Measurements from ENCODE around the gene GDE1.
"Not testable (repeated sequence)": the region's sequence is repeated elsewhere in the genome, so short reads cannot be mapped to it uniquely, and the experiment has no call there.

Gene GDE1

DNA sequence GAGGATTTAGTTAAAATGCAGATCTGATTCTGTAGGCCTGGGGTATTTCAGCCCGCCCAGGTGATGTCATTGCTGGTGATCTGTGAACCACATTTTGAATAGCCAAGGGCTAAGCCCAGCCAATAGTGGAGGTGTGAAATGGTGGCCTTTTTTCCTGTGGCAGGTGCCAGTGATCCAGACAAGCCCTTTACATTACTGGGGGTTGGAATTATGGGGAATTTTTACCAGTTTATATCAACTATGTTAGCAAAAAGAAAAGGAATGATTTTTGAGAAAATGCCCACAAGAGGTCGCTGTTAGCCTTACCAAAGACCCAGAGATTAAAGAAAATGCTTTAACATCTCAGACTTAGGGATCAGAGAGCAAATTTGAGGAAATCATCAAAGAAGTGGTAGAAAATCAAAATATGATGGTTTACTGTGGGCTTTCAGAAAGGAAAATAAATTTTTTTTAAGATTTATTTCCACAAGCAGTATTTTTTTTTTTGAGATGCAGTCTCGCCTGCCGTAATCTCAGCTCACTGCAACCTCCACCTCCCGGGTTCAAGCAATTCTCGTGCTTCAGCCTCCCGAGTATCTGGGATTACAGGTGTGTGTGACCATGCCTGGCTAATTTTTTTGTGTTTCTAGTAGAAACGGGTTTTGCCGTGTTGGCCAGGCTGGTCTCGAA lies 37.5 kb upstream of the GDE1 start:
- TF ChIP-seq, protein P1, sequence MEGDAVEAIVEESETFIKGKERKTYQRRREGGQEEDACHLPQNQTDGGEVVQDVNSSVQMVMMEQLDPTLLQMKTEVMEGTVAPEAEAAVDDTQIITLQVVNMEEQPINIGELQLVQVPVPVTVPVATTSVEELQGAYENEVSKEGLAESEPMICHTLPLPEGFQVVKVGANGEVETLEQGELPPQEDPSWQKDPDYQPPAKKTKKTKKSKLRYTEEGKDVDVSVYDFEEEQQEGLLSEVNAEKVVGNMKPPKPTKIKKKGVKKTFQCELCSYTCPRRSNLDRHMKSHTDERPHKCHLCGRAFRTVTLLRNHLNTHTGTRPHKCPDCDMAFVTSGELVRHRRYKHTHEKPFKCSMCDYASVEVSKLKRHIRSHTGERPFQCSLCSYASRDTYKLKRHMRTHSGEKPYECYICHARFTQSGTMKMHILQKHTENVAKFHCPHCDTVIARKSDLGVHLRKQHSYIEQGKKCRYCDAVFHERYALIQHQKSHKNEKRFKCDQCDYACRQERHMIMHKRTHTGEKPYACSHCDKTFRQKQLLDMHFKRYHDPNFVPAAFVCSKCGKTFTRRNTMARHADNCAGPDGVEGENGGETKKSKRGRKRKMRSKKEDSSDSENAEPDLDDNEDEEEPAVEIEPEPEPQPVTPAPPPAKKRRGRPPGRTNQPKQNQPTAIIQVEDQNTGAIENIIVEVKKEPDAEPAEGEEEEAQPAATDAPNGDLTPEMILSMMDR (IDR thresholded peaks at IDR 0.05; ENCODE audit: insufficient read depth, low read length, poor library complexity, severe bottlenecking) = peak; percentile 58
- no peak overlapping the region for H3K4me3 ChIP-seq (replicated peaks; ENCODE audit: low read depth, low read length)
- no peaks in the 10 kb centered on the region for H3K36me3 ChIP-seq (ENCODE audit: control insufficient read depth, insufficient read depth, low read length)
- DNase-seq (ENCODE audit: extremely low read depth, insufficient read length) = no peak
- no peaks in the 10 kb centered on the region for H3K27me3 ChIP-seq (replicated peaks; ENCODE audit: control insufficient read depth, insufficient read depth, low read length)

GRCh38 chr16:19555938-19556771 lies 34.3 kb upstream of the GDE1 start:
- TF ChIP-seq, protein P1 (IDR thresholded peaks at IDR 0.05; ENCODE audit: insufficient read depth, low read length, poor library complexity, severe bottlenecking) = no peak
- Histone ChIP-seq H3K27me3 (replicated peaks; ENCODE audit: control insufficient read depth, insufficient read depth, low read length) (no peaks in the 10 kb centered on the region), H3K4me3 (replicated peaks; ENCODE audit: low read depth, low read length) (peak overlapping the region; percentile 71), H3K36me3 (ENCODE audit: control insufficient read depth, insufficient read depth, low read length) (no peaks in the 10 kb centered on the region)
- no peak for DNase-seq (ENCODE audit: extremely low read depth, insufficient read length)

DNA sequence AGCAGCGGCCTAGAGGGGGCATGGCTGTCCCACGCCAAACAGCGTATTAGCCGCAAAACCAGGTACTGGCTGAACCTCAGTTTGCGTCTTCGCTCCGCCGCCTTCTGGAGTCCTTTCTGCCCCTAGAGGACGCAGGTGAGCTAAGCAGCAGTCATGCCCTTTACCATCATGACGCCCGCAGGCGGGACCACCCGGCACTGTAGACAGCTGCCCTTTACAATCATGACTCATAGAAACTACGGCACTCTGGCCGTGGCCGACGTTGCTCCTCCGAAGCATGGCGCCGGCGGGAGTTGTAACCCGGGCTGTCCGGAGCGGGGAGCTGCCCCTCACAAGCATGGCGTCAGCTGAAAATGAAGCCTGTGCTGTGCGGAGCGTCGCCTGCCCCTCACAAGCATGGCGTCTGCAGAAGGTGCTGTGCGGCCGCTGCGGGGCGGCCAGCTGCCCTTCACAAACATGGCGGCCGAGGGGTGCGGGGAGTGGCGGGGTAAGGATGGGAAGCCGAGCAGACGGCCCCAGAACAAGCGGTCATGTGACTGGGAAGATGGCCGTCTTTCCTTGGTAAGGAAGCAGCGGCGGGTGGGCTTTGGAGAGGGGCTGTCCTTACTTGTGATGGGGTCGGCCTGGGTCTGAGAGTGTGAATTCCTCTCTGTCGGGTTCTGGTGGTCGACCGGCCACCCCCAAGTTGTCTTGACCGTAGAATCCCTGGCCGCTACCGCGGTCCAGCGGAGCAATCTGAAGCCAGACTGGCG lies 33.5 kb upstream of the GDE1 start, which contains the start of gene VPS35L:
Gene VPS35L (plus strand): TSS at position 518 of the 752 bp plus-strand sequence. CDS start 27 bp downstream, at position 545.
- no peaks in the 10 kb centered on the region for H3K27me3 ChIP-seq (replicated peaks; ENCODE audit: control insufficient read depth, insufficient read depth, low read length)
- H3K4me3 ChIP-seq (replicated peaks; ENCODE audit: low read depth, low read length) = peak within 1 kb of the TSS; percentile 71
- DNase-seq (ENCODE audit: extremely low read depth, insufficient read length) = peak; percentile 98
- TF ChIP-seq, protein P1 (IDR thresholded peaks at IDR 0.05; ENCODE audit: insufficient read depth, low read length, poor library complexity, severe bottlenecking) = peak; percentile 92
- H3K36me3 ChIP-seq (ENCODE audit: control insufficient read depth, insufficient read depth, low read length) = no peaks in the 10 kb centered on the region

DNA sequence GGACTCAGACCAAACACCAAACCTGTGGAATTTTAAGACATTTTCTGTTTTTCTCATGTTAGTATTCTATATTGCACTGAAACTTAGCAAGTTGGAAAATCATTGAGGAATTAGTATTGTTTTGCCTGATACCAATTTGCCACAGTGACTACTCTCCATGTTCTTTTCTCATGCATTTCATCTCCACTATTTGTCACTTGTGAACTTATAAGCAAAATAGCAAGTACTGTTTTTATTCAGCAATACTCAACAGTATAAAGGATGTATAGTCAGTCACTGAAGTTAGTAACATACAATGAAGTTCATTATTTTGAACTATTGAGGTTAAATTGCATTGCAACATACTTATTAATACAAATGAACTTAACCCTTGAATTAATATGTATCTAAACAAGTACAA lies 27.8 kb upstream of the GDE1 start:
- no peak for DNase-seq (ENCODE audit: extremely low read depth, insufficient read length)
- no peaks in the 10 kb centered on the region for H3K27me3 ChIP-seq (replicated peaks; ENCODE audit: control insufficient read depth, insufficient read depth, low read length)
- TF ChIP-seq, protein P1 (IDR thresholded peaks at IDR 0.05; ENCODE audit: insufficient read depth, low read length, poor library complexity, severe bottlenecking) = no peak
- H3K36me3 ChIP-seq (ENCODE audit: control insufficient read depth, insufficient read depth, low read length) = no peaks in the 10 kb centered on the region; the same call in 1 of the 2 replicates
- H3K4me3 ChIP-seq (replicated peaks; ENCODE audit: low read depth, low read length) = no peak overlapping the region

GRCh38 chr16:19548144-19548543 lies 26.2 kb upstream of the GDE1 start:
- no peak for DNase-seq (ENCODE audit: extremely low read depth, insufficient read length)
- Histone ChIP-seq H3K27me3 (replicated peaks; ENCODE audit: control insufficient read depth, insufficient read depth, low read length) (no peaks in the 10 kb centered on the region), H3K4me3 (replicated peaks; ENCODE audit: low read depth, low read length) (no peak overlapping the region), H3K36me3 (ENCODE audit: control insufficient read depth, insufficient read depth, low read length) (no peaks in the 10 kb centered on the region; the same call in none of the 2 replicates)
- TF ChIP-seq, protein P1 (IDR thresholded peaks at IDR 0.05; ENCODE audit: insufficient read depth, low read length, poor library complexity, severe bottlenecking) = no peak

DNA sequence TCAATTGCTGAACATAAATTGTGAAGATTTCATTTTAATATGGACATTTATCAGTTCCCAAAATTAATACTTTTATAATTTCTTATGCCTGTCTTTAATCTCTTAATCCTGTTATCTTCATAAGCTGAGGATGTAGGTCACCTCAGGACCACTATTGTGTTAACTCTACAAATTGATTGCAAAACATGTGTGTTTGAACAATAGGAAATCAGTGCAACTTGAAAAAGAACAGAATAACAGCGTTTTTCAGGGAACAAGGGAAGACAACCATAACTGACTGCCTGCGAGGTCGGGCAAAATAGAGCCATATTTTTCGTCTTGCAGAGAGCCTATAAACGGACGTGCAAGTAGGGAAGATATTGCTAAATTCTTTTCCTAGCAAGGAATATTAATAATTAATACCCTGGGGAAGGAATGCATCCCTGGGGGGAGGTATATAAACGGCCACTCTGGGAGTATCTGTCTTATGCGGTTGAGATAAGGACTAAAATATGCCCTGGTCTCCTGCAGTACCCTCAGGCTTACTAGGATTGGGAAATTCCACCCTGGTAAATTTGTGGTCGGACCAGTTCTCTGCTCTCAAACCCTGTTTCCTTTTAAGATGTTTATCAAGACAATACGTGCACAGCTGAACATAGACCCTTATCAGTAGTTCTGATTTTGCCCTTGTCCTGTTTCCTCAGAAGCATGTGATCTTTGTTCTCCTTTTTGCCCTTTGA lies 21.5 kb upstream of the GDE1 start:
- not testable (repeated sequence) for DNase-seq (ENCODE audit: extremely low read depth, insufficient read length); H3K4me3 ChIP-seq (replicated peaks; ENCODE audit: low read depth, low read length); H3K27me3 ChIP-seq (replicated peaks; ENCODE audit: control insufficient read depth, insufficient read depth, low read length); H3K36me3 ChIP-seq (ENCODE audit: control insufficient read depth, insufficient read depth, low read length)
